Astrocyte of the spinal cord (primary cell): Measurements from ENCODE around the gene COQ8B.
A peak's percentile ranks its signal among the peaks of the same experiment; 100 is the strongest.

Experiments used
- DNase-seq: peaks from one replicate; pipeline ENCODE4 v3.0.0; 2011; ENCODE audit warnings: low read depth, low spot score
- H3K4me3 ChIP-seq: 2 replicates; pipeline ENCODE4 v1.5.1; 2011; ENCODE audit warnings: low read depth, mild to moderate bottlenecking, low read length, moderate library complexity
- in situ Hi-C: cut with HindIII; loops from 2 replicates; pipeline ENCODE4 v1.10.0; 2017; ENCODE audit warnings: low sequenced_read_pairs
- TF ChIP-seq, protein P1 (sequence below): IDR thresholded peaks from 2 replicates; pipeline ENCODE4 v1.5.1; 2012; ENCODE audit warnings: low read depth, mild to moderate bottlenecking, low read length, inconsistent platforms

COQ8B gene

DNA sequence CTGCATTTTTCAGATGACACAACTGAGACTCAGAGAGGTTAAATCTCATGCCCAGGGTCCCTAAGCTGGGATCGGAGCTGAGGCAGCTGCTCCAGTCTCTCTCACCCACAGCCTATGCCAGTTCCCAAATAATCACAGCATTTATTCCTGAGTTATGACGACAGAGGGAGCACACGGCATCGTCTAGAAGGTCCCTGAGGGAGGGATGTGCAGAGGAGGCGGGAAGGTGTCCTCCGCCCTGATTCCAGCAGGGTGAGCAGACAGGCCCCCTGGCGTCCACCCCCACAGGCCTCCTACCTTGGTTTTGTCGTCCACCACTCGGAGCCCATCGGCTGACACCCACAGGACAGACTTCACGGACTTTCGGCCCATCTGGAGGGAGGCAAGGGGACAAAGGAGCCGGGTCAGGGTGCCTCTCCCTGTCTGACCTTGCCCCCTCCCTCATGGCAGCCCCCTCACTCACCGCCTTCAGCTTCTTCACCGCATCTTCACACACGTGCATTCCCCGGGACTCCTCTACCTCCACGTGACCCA, 34.2 kb downstream of the COQ8B start:
- no peak overlapping the region for H3K4me3 ChIP-seq
- TF ChIP-seq, protein P1, sequence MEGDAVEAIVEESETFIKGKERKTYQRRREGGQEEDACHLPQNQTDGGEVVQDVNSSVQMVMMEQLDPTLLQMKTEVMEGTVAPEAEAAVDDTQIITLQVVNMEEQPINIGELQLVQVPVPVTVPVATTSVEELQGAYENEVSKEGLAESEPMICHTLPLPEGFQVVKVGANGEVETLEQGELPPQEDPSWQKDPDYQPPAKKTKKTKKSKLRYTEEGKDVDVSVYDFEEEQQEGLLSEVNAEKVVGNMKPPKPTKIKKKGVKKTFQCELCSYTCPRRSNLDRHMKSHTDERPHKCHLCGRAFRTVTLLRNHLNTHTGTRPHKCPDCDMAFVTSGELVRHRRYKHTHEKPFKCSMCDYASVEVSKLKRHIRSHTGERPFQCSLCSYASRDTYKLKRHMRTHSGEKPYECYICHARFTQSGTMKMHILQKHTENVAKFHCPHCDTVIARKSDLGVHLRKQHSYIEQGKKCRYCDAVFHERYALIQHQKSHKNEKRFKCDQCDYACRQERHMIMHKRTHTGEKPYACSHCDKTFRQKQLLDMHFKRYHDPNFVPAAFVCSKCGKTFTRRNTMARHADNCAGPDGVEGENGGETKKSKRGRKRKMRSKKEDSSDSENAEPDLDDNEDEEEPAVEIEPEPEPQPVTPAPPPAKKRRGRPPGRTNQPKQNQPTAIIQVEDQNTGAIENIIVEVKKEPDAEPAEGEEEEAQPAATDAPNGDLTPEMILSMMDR, result no peak
- in situ Hi-C loops, result no loop called here
- DNase-seq, result no peak

DNA sequence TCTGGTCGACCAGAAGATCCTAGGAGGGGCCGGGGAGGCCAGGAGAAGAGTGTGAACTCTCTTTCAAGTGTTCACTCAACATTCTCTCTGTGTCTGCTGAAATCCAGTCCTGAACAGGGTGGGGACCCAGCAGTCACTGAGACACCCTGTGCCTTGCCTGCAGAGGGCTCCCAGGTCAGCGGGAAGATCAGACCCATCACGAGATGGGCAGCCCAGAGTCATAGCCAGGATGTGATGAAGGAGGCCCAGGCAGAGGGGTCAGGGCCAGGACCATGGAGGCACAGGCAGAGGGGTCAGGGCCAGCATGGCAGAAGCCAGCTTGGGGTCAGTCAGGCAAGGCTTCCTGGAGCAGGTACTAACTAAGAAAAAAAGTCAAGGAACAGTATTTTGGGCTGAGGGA, 35.6 kb downstream of the COQ8B start:
- DNase-seq, result no peak
- TF ChIP-seq, protein P1, result no peak
- in situ Hi-C loops, result no loop called here
- no peak overlapping the region for H3K4me3 ChIP-seq

DNA sequence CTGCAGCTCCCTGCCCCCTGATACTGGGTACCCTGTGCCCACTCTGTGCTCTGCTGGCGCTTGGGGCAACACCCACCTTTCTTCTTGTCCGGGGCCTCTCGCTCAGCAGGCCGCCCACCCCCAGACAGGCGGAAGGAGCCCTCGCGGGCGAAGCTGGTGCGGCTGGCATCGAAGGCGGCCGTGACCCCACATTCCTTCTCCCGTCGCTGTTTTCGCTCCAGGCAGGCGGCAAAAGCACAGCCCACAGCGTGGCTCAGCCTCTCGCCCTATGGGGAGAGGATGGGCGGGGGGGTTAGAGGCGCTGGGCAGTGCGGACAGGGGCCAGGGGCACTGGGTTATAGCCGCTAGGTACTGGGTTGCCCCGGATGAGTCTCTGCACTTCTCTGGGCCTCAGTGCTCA, 39.5 kb downstream of the COQ8B start:
- in situ Hi-C loops, result no loop called here
- H3K4me3 ChIP-seq, result no peak overlapping the region
- no peak for DNase-seq
- TF ChIP-seq, protein P1, result no peak

DNA sequence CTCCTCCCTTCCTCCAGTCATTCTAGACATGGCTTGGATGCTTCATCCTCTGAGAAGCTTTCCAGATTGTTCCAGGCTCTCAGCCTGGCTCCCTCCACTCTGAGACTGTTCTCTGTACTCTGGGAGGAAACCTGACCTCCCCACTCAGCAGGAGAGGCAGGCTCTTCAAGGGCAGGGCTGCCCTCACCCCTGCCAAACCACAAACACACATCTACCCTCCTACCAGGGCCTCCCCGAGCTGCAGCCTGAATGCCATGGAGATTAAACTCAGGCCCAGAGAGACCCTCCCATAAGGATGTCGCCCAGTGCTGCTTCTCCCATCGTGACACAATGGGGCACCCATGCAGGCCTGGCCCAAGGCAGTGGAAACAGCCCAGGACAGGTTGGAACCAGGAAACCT, 42.4 kb downstream of the COQ8B start:
- H3K4me3 ChIP-seq, result no peak overlapping the region
- TF ChIP-seq, protein P1, result no peak
- peak; percentile 45 for DNase-seq
- in situ Hi-C loops, result no loop called here

DNA sequence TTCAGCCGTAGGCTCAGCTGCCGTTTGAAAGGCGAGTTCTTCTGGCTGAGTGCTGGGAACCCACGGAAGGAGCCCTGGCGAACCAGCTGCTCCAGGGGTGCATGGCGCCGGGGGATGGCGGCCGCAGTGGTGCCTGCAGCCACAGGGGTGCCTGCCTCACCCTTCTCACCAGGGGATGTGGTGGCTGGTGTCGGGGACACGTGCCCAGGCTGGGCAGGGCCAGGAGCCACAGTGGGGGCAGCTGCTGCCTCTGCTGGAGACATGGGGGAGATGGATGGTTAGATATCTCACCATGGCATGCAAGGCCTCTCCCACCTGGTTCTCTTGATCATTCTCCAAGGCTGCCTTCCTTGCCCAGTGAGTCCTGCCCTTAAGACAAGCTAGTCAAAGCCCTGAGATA, 43.3 kb downstream of the COQ8B start:
- DNase-seq, result no peak
- H3K4me3 ChIP-seq, result no peak overlapping the region
- in situ Hi-C loops, result no loop called here
- TF ChIP-seq, protein P1, result no peak

DNA sequence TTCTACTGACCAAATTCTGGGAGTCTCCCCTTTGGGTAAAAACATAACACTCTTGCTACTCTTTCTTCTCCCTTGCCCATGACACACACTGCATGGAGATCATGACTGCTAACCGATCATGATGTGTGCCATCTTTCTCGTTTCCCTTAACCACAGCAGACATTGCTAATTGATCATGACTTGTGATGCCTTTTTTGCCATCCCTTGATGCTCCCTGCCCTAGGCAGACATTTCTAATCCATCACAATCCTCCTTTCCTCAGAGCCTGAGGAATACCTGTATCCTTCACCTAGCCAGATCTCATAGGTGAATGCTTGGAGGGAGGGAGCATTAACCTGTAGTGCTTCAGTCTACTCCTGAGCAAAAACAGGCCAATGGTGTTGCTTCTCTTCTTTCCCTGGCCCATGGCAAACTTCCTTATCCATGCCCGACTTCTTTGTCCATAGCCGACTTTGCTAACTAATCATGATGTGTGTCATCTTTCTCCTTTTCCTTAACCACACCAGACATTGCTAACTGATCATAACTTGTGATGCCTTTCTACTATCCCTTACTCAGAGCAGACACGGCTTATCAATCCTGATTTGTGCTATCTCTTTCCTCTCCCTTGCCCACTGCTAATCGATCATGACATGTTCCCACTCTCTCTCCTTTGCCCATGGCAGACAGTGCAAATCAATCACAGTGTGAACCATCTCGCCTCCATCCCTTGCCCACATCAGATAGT, 44.0 kb downstream of the COQ8B start:
- DNase-seq, result no peak
- in situ Hi-C loops, result no loop called here
- TF ChIP-seq, protein P1, result no peak
- H3K4me3 ChIP-seq, result no peak overlapping the region
